Measurements from ENCODE around the gene PLA2R1. TPM values are rescaled to one million over a fixed set of nuclear protein-coding genes. Genes with fewer than 3 reads are reported as not detected.

PLA2R1 gene
- total and polyA plus RNA-seq, 9 donors, result 9.9 to 33.8 (median 20.4) TPM

- DNase-seq, result no peak
- Histone ChIP-seq H3K4me3 (no peak overlapping the region), H3K4me1 (ENCODE audit: insufficient read depth) (no peaks in the 10 kb centered on the region), H3K27me3 (no peaks in the 10 kb centered on the region), H3K36me3 (no peaks in the 10 kb centered on the region), H3K27ac (no peak overlapping the region), H3K9me3 (no peaks in the 10 kb centered on the region)
- 93 to 96% (median 95%) methylated on average over 4 of the region's 4 CpGs for WGBS, 3 donors
- TF ChIP-seq POLR2A (IDR thresholded peaks at IDR 0.05) (no peak), CTCF (IDR thresholded peaks at IDR 0.05) (no peak), EP300 (IDR thresholded peaks at IDR 0.05) (no peak)
- intact Hi-C loops (cut with DNase I), result no loop called here
Observed at GRCh38 chr2:159988412-159988970, 73.9 kb downstream of the PLA2R1 start.

GRCh38 chr2:159987181-159987580 is 75.2 kb downstream of the PLA2R1 start:
- intact Hi-C loops (cut with DNase I), result no loop called here
- WGBS, 3 donors, result 85 to 86% (median 86%) methylated on average over 6 of the region's 6 CpGs

GRCh38 chr2:159985656-159986055 is 76.8 kb downstream of the PLA2R1 start:
- no peak overlapping the region for H3K27ac ChIP-seq
- intact Hi-C loops (cut with DNase I), result no loop called here
- DNase-seq, result no peak
- no peak overlapping the region for H3K4me3 ChIP-seq
- WGBS, 3 donors, result 83 to 88% (median 85%) methylated on average over 3 of the region's 3 CpGs
- TF ChIP-seq EP300 (IDR thresholded peaks at IDR 0.05) (no peak), POLR2A (IDR thresholded peaks at IDR 0.05) (no peak), CTCF (IDR thresholded peaks at IDR 0.05) (no peak)
- H3K27me3 ChIP-seq, result no peaks in the 10 kb centered on the region
- no peaks in the 10 kb centered on the region for H3K36me3 ChIP-seq
- H3K4me1 ChIP-seq (ENCODE audit: insufficient read depth), result peaks cover 3% of the 10 kb centered on the region
- H3K9me3 ChIP-seq, result no peaks in the 10 kb centered on the region

More at GRCh38 chr2:159987181-159987580, 75.2 kb downstream of the PLA2R1 start:
- Histone ChIP-seq H3K4me3 (no peak overlapping the region), H3K27ac (no peak overlapping the region), H3K9me3 (no peaks in the 10 kb centered on the region), H3K27me3 (no peaks in the 10 kb centered on the region), H3K36me3 (no peaks in the 10 kb centered on the region), H3K4me1 (ENCODE audit: insufficient read depth) (peaks cover 3% of the 10 kb centered on the region)
- no peak for DNase-seq
- no peak for TF ChIP-seq CTCF (IDR thresholded peaks at IDR 0.05)
- TF ChIP-seq POLR2A (IDR thresholded peaks at IDR 0.05), result no peak
- no peak for TF ChIP-seq EP300 (IDR thresholded peaks at IDR 0.05)

- DNase-seq, result no peak
- no peaks in the 10 kb centered on the region for H3K27me3 ChIP-seq
- no peaks in the 10 kb centered on the region for H3K36me3 ChIP-seq
- TF ChIP-seq POLR2A (IDR thresholded peaks at IDR 0.05) (no peak), EP300 (IDR thresholded peaks at IDR 0.05) (no peak), CTCF (IDR thresholded peaks at IDR 0.05) (no peak)
- no peak overlapping the region for H3K4me3 ChIP-seq
- intact Hi-C loops (cut with DNase I), result no loop called here
- H3K9me3 ChIP-seq, result no peaks in the 10 kb centered on the region
- H3K4me1 ChIP-seq (ENCODE audit: insufficient read depth), result peaks cover 3% of the 10 kb centered on the region
- H3K27ac ChIP-seq, result no peak overlapping the region
Observed at GRCh38 chr2:159984034-159984433, 78.4 kb downstream of the PLA2R1 start.

Data from ovary (tissue), 9 donors.